ENCODE results near the gene FOXN3.

Gene FOXN3

GRCh38 chr14:89331398-89331797, 85.6 kb downstream of the FOXN3 start:
- no peak for DNase-seq (ENCODE audit: low read depth in 2 of 2)

- no peak for DNase-seq (ENCODE audit: low read depth in 2 of 2)
Observed at GRCh38 chr14:89330236-89331002, 86.6 kb downstream of the FOXN3 start.

- no peak for DNase-seq (ENCODE audit: low read depth in 2 of 2)
Observed at GRCh38 chr14:89327771-89328212, 89.2 kb downstream of the FOXN3 start.

- no peak for DNase-seq (ENCODE audit: low read depth in 2 of 2)
Observed at GRCh38 chr14:89325959-89326358, 91.1 kb downstream of the FOXN3 start.

GRCh38 chr14:89325299-89325883, 91.6 kb downstream of the FOXN3 start:
- DNase-seq (ENCODE audit: low read depth in 2 of 2): no peak

GRCh38 chr14:89324501-89325298, 92.3 kb downstream of the FOXN3 start:
- DNase-seq (ENCODE audit: low read depth in 2 of 2): no peak

GRCh38 chr14:89320381-89321000, 96.5 kb downstream of the FOXN3 start:
- no peak for DNase-seq (ENCODE audit: low read depth in 2 of 2)

- no peak for DNase-seq (ENCODE audit: low read depth in 2 of 2)
Observed at GRCh38 chr14:89319687-89320086, 97.3 kb downstream of the FOXN3 start.

GRCh38 chr14:89317051-89317691, 99.9 kb downstream of the FOXN3 start:
- DNase-seq (ENCODE audit: low read depth in 2 of 2): no peak

- no peak for DNase-seq (ENCODE audit: low read depth in 2 of 2)
Observed at GRCh38 chr14:89315493-89316470, 101.3 kb downstream of the FOXN3 start.

GRCh38 chr14:89314274-89314673, 102.8 kb downstream of the FOXN3 start:
- no peak for DNase-seq (ENCODE audit: low read depth in 2 of 2)

- no peak for DNase-seq (ENCODE audit: low read depth in 2 of 2)
Observed at GRCh38 chr14:89312932-89313331, 104.1 kb downstream of the FOXN3 start.

- no peak for DNase-seq (ENCODE audit: low read depth in 2 of 2)
Observed at GRCh38 chr14:89310211-89310610, 106.8 kb downstream of the FOXN3 start.

- DNase-seq (ENCODE audit: low read depth in 2 of 2): no peak
Observed at GRCh38 chr14:89309670-89310177, 107.3 kb downstream of the FOXN3 start.

GRCh38 chr14:89308232-89308959, 108.6 kb downstream of the FOXN3 start:
- DNase-seq (ENCODE audit: low read depth in 2 of 2): no peak

GRCh38 chr14:89307409-89307808, 109.6 kb downstream of the FOXN3 start:
- DNase-seq (ENCODE audit: low read depth in 2 of 2): no peak

GRCh38 chr14:89304972-89305703, 111.9 kb downstream of the FOXN3 start:
- no peak for DNase-seq (ENCODE audit: low read depth in 2 of 2)

GRCh38 chr14:89304561-89304960, 112.5 kb downstream of the FOXN3 start:
- no peak for DNase-seq (ENCODE audit: low read depth in 2 of 2)
